HCT116 (cell line): Measurements from ENCODE around the gene RGS7. TPM values are rescaled to one million over a fixed set of nuclear protein-coding genes. Genes with fewer than 3 reads are reported as not detected.

Experiments used
- ATAC-seq: fragments of 200-7000 bp; cut with Tn5 transposase; 2 replicates; pipeline ENCODE4 v1.9.1; 2020; ENCODE audit warnings: mild to moderate bottlenecking, moderate library complexity
- BruUV-seq: library from RNA; stranded (reverse); fragments of 400-500 nt; replicated peaks from 2 replicates; lab custom pipeline; 2021; lab: Mats Ljungman, UMichigan
- CTCF ChIA-PET: fragments of 300-600 bp; sonication (Branson Sonifier 250); formaldehyde crosslinking; loops from one replicate; lab custom pipeline; 2021; ENCODE audit warnings: antibody characterized with exemption; lab: Charles Lee
- POLR2A ChIA-PET: fragments of 300-600, 350-600 bp; sonication (Branson Sonifier 250); formaldehyde crosslinking; loops from one replicate; lab custom pipeline; 2021; ENCODE audit warnings: antibody characterized with exemption; lab: Charles Lee
- RAD21 ChIA-PET, 2 experiments: fragments of 300-600 bp; sonication (Branson Sonifier 250); formaldehyde crosslinking; loops; one replicate each; lab custom pipeline; 2023; ENCODE audit warnings: low total read pairs in 2 of 2; ENCODE audit not compliant: uncharacterized antibody in 2 of 2, unreplicated experiment in 2 of 2, low non-redundant PET in 1 of 2; lab: Charles Lee
- DNase-seq: peaks from one replicate; pipeline ENCODE4 v3.0.0-alpha.2; 2010; ENCODE audit warnings: low read depth, low spot score
- H2AFZ ChIP-seq: fragments of 200-600 bp; shearing (Covaris generic), sonication (generic); 2 replicates; pipeline ENCODE4 v1.6.1; 2017; ENCODE audit warnings: low read depth, mixed run types, mixed read lengths, antibody characterized with exemption, low read length; ENCODE audit not compliant: poor library complexity, severe bottlenecking
- H3K27ac ChIP-seq: 2 replicates; pipeline ENCODE4 v1.5.1; 2012; ENCODE audit warnings: low read depth, low read length
- H3K27me3 ChIP-seq: fragments of 200-600 bp; sonication (generic); 2 replicates; pipeline ENCODE4 v1.6.1; 2016; ENCODE audit warnings: mixed run types, low read length, mixed read lengths; ENCODE audit not compliant: insufficient read depth
- H3K36me3 ChIP-seq, 2 experiments: fragments of 200-500 bp in 1 of 2; fragments of 200-600 bp in 1 of 2; sonication (Bioruptor generic) in 1 of 2; sonication (generic) in 1 of 2; 2 replicates each; pipeline versions ENCODE4 v1.5.1 to v1.6.1; 2014 to 2016; ENCODE audit warnings: low read length in 2 of 2, inconsistent platforms in 1 of 2, mixed read lengths in 1 of 2, mixed run types in 1 of 2; ENCODE audit not compliant: insufficient read depth in 2 of 2, control insufficient read depth in 1 of 2
- H3K4me1 ChIP-seq, 2 experiments: fragments of 200-600 bp in 1 of 2; sonication (generic) in 1 of 2; 2 replicates each; pipeline versions ENCODE4 v1.5.1 to v1.6.1; 2012 to 2017; ENCODE audit warnings: low read length in 2 of 2, inconsistent platforms in 1 of 2, mild to moderate bottlenecking in 1 of 2, mixed read lengths in 1 of 2, mixed run types in 1 of 2, moderate library complexity in 1 of 2; ENCODE audit not compliant: insufficient read depth in 2 of 2, control insufficient read depth in 1 of 2
- H3K4me2 ChIP-seq: fragments of 200-600 bp; sonication (generic); 2 replicates; pipeline ENCODE4 v1.6.1; 2017; ENCODE audit warnings: mixed run types, low read length, mixed read lengths
- H3K4me3 ChIP-seq, 2 experiments: fragments of 200-600 bp in 1 of 2; sonication (generic) in 1 of 2; replicated peaks in 1 of 2; 2 replicates each; pipeline ENCODE4 v1.5.1; 2011 to 2016; ENCODE audit warnings: low read length in 2 of 2, control low read depth in 1 of 2, low read depth in 1 of 2, mild to moderate bottlenecking in 1 of 2, mixed read lengths in 1 of 2, mixed run types in 1 of 2
- H3K79me2 ChIP-seq: fragments of 200-600 bp; sonication (generic); 2 replicates; pipeline ENCODE4 v1.6.1; 2017; ENCODE audit warnings: mild to moderate bottlenecking, mixed run types, low read length, moderate library complexity, mixed read lengths; ENCODE audit not compliant: insufficient read depth
- H3K9ac ChIP-seq: fragments of 200-600 bp; sonication (generic); 2 replicates; pipeline ENCODE4 v1.6.1; 2016; ENCODE audit warnings: low read length, mixed read lengths
- H3K9me2 ChIP-seq: fragments of 200-600 bp; sonication (generic), shearing (Covaris generic); 2 replicates; pipeline ENCODE4 v1.6.1; 2017; ENCODE audit warnings: mixed run types, mild to moderate bottlenecking, moderate library complexity; ENCODE audit not compliant: insufficient read depth
- H3K9me3 ChIP-seq, 2 experiments: fragments of 200-500 bp in 1 of 2; fragments of 200-600 bp in 1 of 2; sonication (Bioruptor generic) in 1 of 2; sonication (generic) in 1 of 2; 2 replicates each; pipeline ENCODE4 v1.6.1; 2014 to 2017; ENCODE audit warnings: low read length in 2 of 2, mixed read lengths in 2 of 2, inconsistent platforms in 1 of 2, low read depth in 1 of 2, mild to moderate bottlenecking in 1 of 2, mixed run types in 1 of 2, moderate library complexity in 1 of 2; ENCODE audit not compliant: control insufficient read depth in 1 of 2, insufficient read depth in 1 of 2
- H4K20me1 ChIP-seq: fragments of 200-600 bp; sonication (generic), shearing (Covaris generic); 2 replicates; pipeline ENCODE4 v1.6.1; 2017; ENCODE audit warnings: mixed run types, mild to moderate bottlenecking, moderate library complexity; ENCODE audit not compliant: insufficient read depth
- ATF3 ChIP-seq: IDR thresholded peaks from 2 replicates; pipeline ENCODE4 v1.6.1; 2012
- CBX3 ChIP-seq: IDR thresholded peaks from 2 replicates; pipeline ENCODE4 v1.6.1; 2012; ENCODE audit warnings: low read depth
- CEBPB ChIP-seq: IDR thresholded peaks from 2 replicates; pipeline ENCODE4 v1.6.1; 2012; ENCODE audit warnings: low read depth
- EGR1 ChIP-seq: IDR thresholded peaks from 2 replicates; pipeline ENCODE4 v1.6.1; 2012; ENCODE audit warnings: low read depth
- ELF1 ChIP-seq: IDR thresholded peaks from 2 replicates; pipeline ENCODE4 v1.6.1; 2012; ENCODE audit warnings: low read depth, borderline replicate concordance
- EZH2 ChIP-seq: fragments of 200-600 bp; sonication (generic); IDR thresholded peaks from 2 replicates; pipeline ENCODE4 v1.6.1; 2017; ENCODE audit warnings: antibody characterized with exemption, mixed run types
- EZH2phosphoT487 ChIP-seq: fragments of 200-600 bp; IDR thresholded peaks from 2 replicates; pipeline ENCODE4 v1.6.1; 2018; ENCODE audit warnings: antibody characterized with exemption, borderline replicate concordance
- FOSL1 ChIP-seq: IDR thresholded peaks from 2 replicates; pipeline ENCODE4 v1.6.1; 2012; ENCODE audit warnings: low read depth
- POLR2A ChIP-seq: IDR thresholded peaks from 2 replicates; pipeline ENCODE4 v1.7.0; 2011; ENCODE audit warnings: borderline replicate concordance; ENCODE audit not compliant: insufficient read depth, insufficient read length; ENCODE audit errors: extremely low read depth
- POLR2AphosphoS5 ChIP-seq: IDR thresholded peaks from 2 replicates; pipeline ENCODE4 v1.6.1; 2011; ENCODE audit warnings: mild to moderate bottlenecking, low read depth, low read length, moderate library complexity
- RAD21 ChIP-seq: IDR thresholded peaks from 2 replicates; pipeline ENCODE4 v1.6.1; 2012; ENCODE audit warnings: low read depth, mild to moderate bottlenecking
- SRF ChIP-seq: IDR thresholded peaks from 2 replicates; pipeline ENCODE4 v1.6.1; 2012; ENCODE audit warnings: low read depth
- TCF7L2 ChIP-seq: IDR thresholded peaks from 2 replicates; pipeline ENCODE4 v1.7.0; 2011; ENCODE audit warnings: borderline replicate concordance, inconsistent platforms; ENCODE audit not compliant: insufficient read depth, insufficient read length; ENCODE audit errors: extremely low read depth
- YY1 ChIP-seq: IDR thresholded peaks from 2 replicates; pipeline ENCODE4 v1.6.1; 2011; ENCODE audit warnings: low read length, low read depth, moderate library complexity, mild to moderate bottlenecking; ENCODE audit not compliant: insufficient replicate concordance; ENCODE audit errors: extremely low read depth
- ZBTB33 ChIP-seq: IDR thresholded peaks from 2 replicates; pipeline ENCODE4 v1.6.1; 2011; ENCODE audit warnings: mild to moderate bottlenecking, low read length, moderate library complexity; ENCODE audit not compliant: insufficient replicate concordance; ENCODE audit errors: extremely low read depth
- ZFX ChIP-seq: fragments of 450-650 bp; IDR thresholded peaks from 2 replicates; pipeline ENCODE4 v1.6.1; 2017
- ZNF274 ChIP-seq: fragments of 200-500 bp; sonication (Bioruptor generic); IDR thresholded peaks from 2 replicates; pipeline ENCODE4 v1.6.1; 2014; ENCODE audit warnings: mild to moderate bottlenecking, low read depth, low read length, inconsistent platforms
- intact Hi-C: fragments of 100-400 bp; cut with micrococcal nuclease; formaldehyde crosslinking; loops from 2 replicates; pipeline ENCODE4 v1.10.0; 2022
- total RNA-seq: library from RNA; stranded (reverse); gene quantifications from one replicate; pipeline ENCODE4 v1.2.1, GENCODE V29; 2021; ENCODE audit not compliant: unreplicated experiment

The RGS7 gene
- total RNA-seq, 1 experiment from 2014 or later: not detected

GRCh38 chr1:240800291-240800690 lies 556.7 kb downstream of the RGS7 start:
- CTCF ChIA-PET: no interaction called here
- no peak for DNase-seq
- Histone ChIP-seq H3K9ac (no peak overlapping the region), H3K9me2 (no peaks in the 10 kb centered on the region), H3K4me3 (no peak overlapping the region), H3K79me2 (no peaks in the 10 kb centered on the region), H3K4me2 (no peak overlapping the region), H3K27ac (no peak overlapping the region), H3K27me3 (no peaks in the 10 kb centered on the region), H2AFZ (no peak overlapping the region), H3K4me1 (no peaks in the 10 kb centered on the region), H4K20me1 (no peaks in the 10 kb centered on the region; the same call in 1 of the 2 replicates), H3K9me3 (peaks cover 9 to 20% of the 10 kb centered on the region in 2 experiments; a peak in 2 of 4 replicates), H3K36me3 (no peaks in the 10 kb centered on the region)
- no peak for ATAC-seq
- intact Hi-C loops: no loop called here
- POLR2A ChIA-PET: no interaction called here
- no peak for TF ChIP-seq ELF1
- TF ChIP-seq EZH2phosphoT487: no peak
- TF ChIP-seq SRF: no peak
- no peak for TF ChIP-seq ZBTB33
- RAD21 ChIA-PET: no interaction called here
- no TSS peak for BruUV-seq

- ATAC-seq (no peak), DNase-seq (no peak)
- Histone ChIP-seq H4K20me1 (no peaks in the 10 kb centered on the region; the same call in 1 of the 2 replicates), H3K27ac (no peak overlapping the region), H3K4me2 (no peak overlapping the region), H3K4me3 (no peak overlapping the region), H2AFZ (no peak overlapping the region), H3K9me2 (no peaks in the 10 kb centered on the region), H3K36me3 (no peaks in the 10 kb centered on the region), H3K9me3 (peaks cover 9 to 22% of the 10 kb centered on the region in 2 experiments; a peak in 2 of 4 replicates), H3K27me3 (no peaks in the 10 kb centered on the region), H3K4me1 (no peaks in the 10 kb centered on the region), H3K9ac (no peak overlapping the region), H3K79me2 (no peaks in the 10 kb centered on the region)
- RAD21 ChIA-PET: no interaction called here
- POLR2A ChIA-PET: no interaction called here
- intact Hi-C loops: no loop called here
- BruUV-seq: no TSS peak
- TF ChIP-seq TCF7L2 (no peak), EZH2phosphoT487 (no peak), YY1 (no peak), ATF3 (no peak), FOSL1 (no peak), CBX3 (no peak), CEBPB (no peak), EGR1 (no peak), RAD21 (no peak), ZFX (no peak), EZH2 (no peak), ZNF274 (no peak), SRF (no peak), POLR2A (no peak), POLR2AphosphoS5 (no peak)
- CTCF ChIA-PET: no interaction called here
Observed at GRCh38 chr1:240797050-240797449, 560.0 kb downstream of the RGS7 start.
